GM23338 (cell line): Measurements from ENCODE around the gene PPM1J.

Experiments used
- CTCF ChIP-seq, 2 experiments: fragments of 200-600 bp in 1 of 2; sonication (generic) in 1 of 2; conservative IDR thresholded peaks; 2 replicates each; pipeline versions ENCODE4 v1.5.1 to v1.6.1; 2016 to 2017; ENCODE audit warnings: antibody characterized with exemption in 2 of 2, low read depth in 2 of 2, mild to moderate bottlenecking in 2 of 2, moderate library complexity in 1 of 2
- EZH2phosphoT487 ChIP-seq: fragments of 200-600 bp; sonication (generic); IDR thresholded peaks from one replicate; pipeline ENCODE4 v1.8.1; 2018; ENCODE audit warnings: antibody characterized with exemption; ENCODE audit not compliant: unreplicated experiment
- NANOG ChIP-seq: IDR thresholded peaks from 2 replicates; pipeline ENCODE4 v1.6.1; 2016; ENCODE audit warnings: antibody characterized with exemption, borderline replicate concordance
- REST ChIP-seq: IDR thresholded peaks from one replicate; pipeline ENCODE4 v1.6.1; 2018; ENCODE audit warnings: antibody characterized with exemption; ENCODE audit not compliant: unreplicated experiment
- STAT1 ChIP-seq: IDR thresholded peaks from one replicate; pipeline ENCODE4 v1.6.1; 2016; ENCODE audit warnings: antibody characterized with exemption; ENCODE audit not compliant: unreplicated experiment
- ZNF114 ChIP-seq: fragments of 250-450 bp; sonication (Bioruptor Pico); IDR thresholded peaks from 2 replicates; pipeline ENCODE4 v1.5.0; 2020; ENCODE audit warnings: mild to moderate bottlenecking, moderate library complexity

- TF ChIP-seq STAT1 (no peak), EZH2phosphoT487 (no peak), CTCF (conservative IDR thresholded peaks at IDR 0.05; ENCODE audit: low read depth in 2 of 2) (no peak), ZNF114 (CRISPR knock-in tag) (no peak), REST (no peak), NANOG (no peak)
Observed at GRCh38 chr1:112706505-112707220, 8.5 kb downstream of the PPM1J start, which contains the start of gene RHOC.
